Ishikawa (cell line): ENCODE results near the gene ACAN.

Experiments used
- CEBPB ChIP-seq: IDR thresholded peaks from 2 replicates; pipeline ENCODE4 v1.6.1; 2012
- CREB1 ChIP-seq: IDR thresholded peaks from 2 replicates; pipeline ENCODE4 v1.6.1; 2012; ENCODE audit warnings: low read depth
- EGR1 ChIP-seq: IDR thresholded peaks from 2 replicates; pipeline ENCODE4 v1.6.1; 2012
- EP300 ChIP-seq: IDR thresholded peaks from 2 replicates; pipeline ENCODE4 v1.6.1; 2012; ENCODE audit warnings: borderline replicate concordance
- FOXM1 ChIP-seq: IDR thresholded peaks from 2 replicates; pipeline ENCODE4 v1.6.1; 2012; ENCODE audit warnings: low read depth, borderline replicate concordance
- NFIC ChIP-seq: IDR thresholded peaks from 2 replicates; pipeline ENCODE4 v1.6.1; 2012
- RAD21 ChIP-seq: IDR thresholded peaks from 2 replicates; pipeline ENCODE4 v1.6.1; 2012; ENCODE audit warnings: low read depth
- TAF1 ChIP-seq: IDR thresholded peaks from 2 replicates; pipeline ENCODE4 v1.6.1; 2012; ENCODE audit warnings: low read depth, mild to moderate bottlenecking
- TCF12 ChIP-seq: IDR thresholded peaks from 2 replicates; pipeline ENCODE4 v1.6.1; 2012; ENCODE audit warnings: low read depth
- TEAD4 ChIP-seq: IDR thresholded peaks from 2 replicates; pipeline ENCODE4 v1.6.1; 2012
- YY1 ChIP-seq: IDR thresholded peaks from 2 replicates; pipeline ENCODE4 v1.6.1; 2012; ENCODE audit warnings: low read depth
- ZBTB7A ChIP-seq: IDR thresholded peaks from 2 replicates; pipeline ENCODE4 v1.6.1; 2012; ENCODE audit warnings: low read depth
- TF ChIP-seq, protein P1 (sequence below): IDR thresholded peaks from 2 replicates; pipeline ENCODE4 v1.6.1; 2012
- TF ChIP-seq, protein P2 (sequence below): IDR thresholded peaks from 2 replicates; pipeline ENCODE4 v1.6.1; 2012
- TF ChIP-seq, protein P3 (sequence below): IDR thresholded peaks from 2 replicates; pipeline ENCODE4 v1.6.1; 2012; ENCODE audit warnings: low read depth, mild to moderate bottlenecking

The ACAN gene

DNA sequence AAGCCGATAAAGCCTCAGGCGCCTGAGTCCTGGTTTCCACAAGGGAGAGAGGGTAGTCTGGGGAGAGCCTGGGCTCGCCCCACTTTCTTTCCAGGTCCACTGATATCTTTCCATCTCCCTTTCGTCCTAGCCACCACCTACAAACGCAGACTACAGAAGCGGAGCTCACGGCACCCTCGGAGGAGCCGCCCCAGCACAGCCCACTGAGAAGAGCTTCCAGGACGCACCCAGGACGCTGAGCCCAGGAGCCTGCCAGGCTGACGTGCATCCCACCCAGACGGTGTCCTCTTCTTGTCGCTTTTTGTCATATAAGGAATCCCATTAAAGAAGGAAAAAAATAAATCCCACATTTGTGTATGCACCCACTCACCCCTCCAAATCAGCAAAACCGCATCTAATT is 71.0 kb downstream of the ACAN start:
- TF ChIP-seq TCF12 (no peak), YY1 (no peak), EP300 (no peak), TEAD4 (no peak), RAD21 (no peak), TAF1 (no peak), CREB1 (no peak), CEBPB (no peak), FOXM1 (no peak), NFIC (no peak)
- TF ChIP-seq, protein P1, sequence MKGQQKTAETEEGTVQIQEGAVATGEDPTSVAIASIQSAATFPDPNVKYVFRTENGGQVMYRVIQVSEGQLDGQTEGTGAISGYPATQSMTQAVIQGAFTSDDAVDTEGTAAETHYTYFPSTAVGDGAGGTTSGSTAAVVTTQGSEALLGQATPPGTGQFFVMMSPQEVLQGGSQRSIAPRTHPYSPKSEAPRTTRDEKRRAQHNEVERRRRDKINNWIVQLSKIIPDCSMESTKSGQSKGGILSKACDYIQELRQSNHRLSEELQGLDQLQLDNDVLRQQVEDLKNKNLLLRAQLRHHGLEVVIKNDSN, result no peak

DNA sequence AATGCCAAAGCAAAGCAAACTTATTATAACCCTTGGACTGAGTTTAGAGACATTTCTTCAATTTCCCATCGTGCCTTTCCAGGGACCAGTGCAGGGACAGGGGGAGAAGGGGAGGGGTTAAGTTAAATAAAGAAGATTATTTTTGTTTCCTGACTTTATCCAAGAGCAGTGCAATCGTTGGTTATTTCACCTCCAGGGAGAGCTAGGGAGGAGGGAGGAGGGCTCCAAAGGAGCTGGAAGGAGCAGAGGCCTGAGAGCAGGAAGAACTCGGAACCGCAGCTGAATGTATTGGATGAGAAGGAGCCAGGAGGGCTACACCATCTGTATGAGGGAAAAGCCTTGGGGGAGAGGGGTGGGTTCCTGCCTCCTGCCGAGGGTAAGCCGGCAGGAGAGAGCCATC is 71.4 kb downstream of the ACAN start:
- TF ChIP-seq FOXM1 (no peak), TEAD4 (no peak), RAD21 (no peak), TAF1 (no peak), CEBPB (no peak), ZBTB7A (no peak), TCF12 (no peak)
- TF ChIP-seq, protein P1, result no peak
- TF ChIP-seq, protein P2, sequence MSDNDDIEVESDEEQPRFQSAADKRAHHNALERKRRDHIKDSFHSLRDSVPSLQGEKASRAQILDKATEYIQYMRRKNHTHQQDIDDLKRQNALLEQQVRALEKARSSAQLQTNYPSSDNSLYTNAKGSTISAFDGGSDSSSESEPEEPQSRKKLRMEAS, result no peak

DNA sequence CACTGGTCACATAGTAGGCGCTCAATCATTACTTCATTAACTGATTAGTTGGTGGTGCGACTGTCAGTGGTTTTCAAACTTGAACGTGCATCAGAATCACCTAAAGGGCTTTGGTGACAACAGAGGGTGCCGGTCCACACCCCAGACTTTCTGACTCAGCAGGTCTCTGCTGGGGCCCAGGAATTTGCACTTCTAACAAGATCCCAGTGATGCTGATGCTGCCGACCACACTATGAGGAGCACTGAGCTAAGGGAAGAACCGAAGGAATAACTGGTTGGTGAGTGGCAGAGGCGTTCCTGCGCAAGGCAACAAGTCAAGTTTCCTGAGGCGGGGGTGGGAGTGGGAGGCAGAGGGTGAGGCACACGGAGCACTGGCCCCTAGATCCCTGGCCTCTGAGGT is 73.3 kb downstream of the ACAN start:
- TF ChIP-seq, protein P3, sequence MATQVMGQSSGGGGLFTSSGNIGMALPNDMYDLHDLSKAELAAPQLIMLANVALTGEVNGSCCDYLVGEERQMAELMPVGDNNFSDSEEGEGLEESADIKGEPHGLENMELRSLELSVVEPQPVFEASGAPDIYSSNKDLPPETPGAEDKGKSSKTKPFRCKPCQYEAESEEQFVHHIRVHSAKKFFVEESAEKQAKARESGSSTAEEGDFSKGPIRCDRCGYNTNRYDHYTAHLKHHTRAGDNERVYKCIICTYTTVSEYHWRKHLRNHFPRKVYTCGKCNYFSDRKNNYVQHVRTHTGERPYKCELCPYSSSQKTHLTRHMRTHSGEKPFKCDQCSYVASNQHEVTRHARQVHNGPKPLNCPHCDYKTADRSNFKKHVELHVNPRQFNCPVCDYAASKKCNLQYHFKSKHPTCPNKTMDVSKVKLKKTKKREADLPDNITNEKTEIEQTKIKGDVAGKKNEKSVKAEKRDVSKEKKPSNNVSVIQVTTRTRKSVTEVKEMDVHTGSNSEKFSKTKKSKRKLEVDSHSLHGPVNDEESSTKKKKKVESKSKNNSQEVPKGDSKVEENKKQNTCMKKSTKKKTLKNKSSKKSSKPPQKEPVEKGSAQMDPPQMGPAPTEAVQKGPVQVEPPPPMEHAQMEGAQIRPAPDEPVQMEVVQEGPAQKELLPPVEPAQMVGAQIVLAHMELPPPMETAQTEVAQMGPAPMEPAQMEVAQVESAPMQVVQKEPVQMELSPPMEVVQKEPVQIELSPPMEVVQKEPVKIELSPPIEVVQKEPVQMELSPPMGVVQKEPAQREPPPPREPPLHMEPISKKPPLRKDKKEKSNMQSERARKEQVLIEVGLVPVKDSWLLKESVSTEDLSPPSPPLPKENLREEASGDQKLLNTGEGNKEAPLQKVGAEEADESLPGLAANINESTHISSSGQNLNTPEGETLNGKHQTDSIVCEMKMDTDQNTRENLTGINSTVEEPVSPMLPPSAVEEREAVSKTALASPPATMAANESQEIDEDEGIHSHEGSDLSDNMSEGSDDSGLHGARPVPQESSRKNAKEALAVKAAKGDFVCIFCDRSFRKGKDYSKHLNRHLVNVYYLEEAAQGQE, result no peak
- TF ChIP-seq CREB1 (no peak), TAF1 (no peak), CEBPB (no peak), TCF12 (no peak), NFIC (no peak), EGR1 (no peak), YY1 (no peak), EP300 (no peak), RAD21 (no peak), TEAD4 (no peak), FOXM1 (no peak)
- TF ChIP-seq, protein P2, result no peak

DNA sequence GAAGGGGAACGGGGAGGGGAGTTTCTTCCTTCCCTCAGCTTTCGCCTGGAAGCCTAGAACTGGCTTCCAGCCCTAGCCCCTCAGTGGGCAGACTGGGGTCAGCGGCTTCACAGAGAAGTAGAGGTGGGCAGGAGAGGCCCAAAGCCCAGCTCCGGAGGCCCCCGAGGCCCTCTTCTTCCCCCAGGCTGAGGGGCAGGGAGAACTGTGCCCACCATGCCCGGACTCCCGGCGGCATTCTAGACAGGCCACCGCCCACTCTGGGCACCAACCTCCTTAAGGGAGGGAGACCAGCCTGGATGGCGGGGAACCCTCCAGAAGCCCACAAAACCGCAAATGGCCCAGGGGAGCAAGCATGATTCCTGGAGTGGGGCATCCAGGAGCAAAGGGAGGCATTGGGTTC is 74.2 kb downstream of the ACAN start:
- TF ChIP-seq RAD21, result no peak
- TF ChIP-seq, protein P1, result no peak
- TF ChIP-seq, protein P2, result no peak
- no peak for TF ChIP-seq YY1
- no peak for TF ChIP-seq TCF12
- no peak for TF ChIP-seq FOXM1
- TF ChIP-seq ZBTB7A, result no peak
- TF ChIP-seq EP300, result no peak
- TF ChIP-seq, protein P3, result no peak
- no peak for TF ChIP-seq TAF1
- no peak for TF ChIP-seq CREB1
- TF ChIP-seq EGR1, result no peak
- no peak for TF ChIP-seq CEBPB
- no peak for TF ChIP-seq TEAD4
- TF ChIP-seq NFIC, result no peak

DNA sequence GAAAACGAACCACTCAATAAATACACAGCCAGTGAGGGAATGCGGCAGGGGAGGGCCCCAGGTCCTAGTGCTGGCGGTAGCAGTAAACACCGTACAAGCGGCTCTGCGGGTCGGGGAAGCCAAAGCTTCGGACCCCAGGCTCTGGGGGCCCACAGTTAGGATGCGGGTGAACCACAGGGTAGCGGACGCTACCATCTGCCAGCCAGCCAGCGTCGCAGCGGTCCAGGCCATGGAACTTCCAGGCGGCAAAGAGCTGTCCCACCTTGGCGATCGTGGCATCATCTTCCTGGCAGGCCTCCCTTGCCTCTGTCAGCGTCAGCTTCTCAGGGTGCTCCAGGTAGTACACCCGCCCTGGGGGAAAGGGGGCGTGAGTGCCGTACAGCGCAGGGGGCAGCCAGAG is 74.7 kb downstream of the ACAN start:
- TF ChIP-seq TAF1 (no peak), RAD21 (no peak), TEAD4 (no peak), ZBTB7A (no peak), YY1 (no peak), CEBPB (no peak), EGR1 (no peak), NFIC (no peak)
- TF ChIP-seq, protein P3, result no peak
- TF ChIP-seq, protein P2, result no peak
